NCI-H1436 (cell line): ENCODE data around the gene CR2.
"Not testable (repeated sequence)": the region's sequence is repeated elsewhere in the genome, so short reads cannot be mapped to it uniquely, and the experiment has no call there.

Experiments used
- DNase-seq: peaks from one replicate; lab custom pipeline; 2025; lab: John Stamatoyannopoulos, UW

CR2 gene

DNA sequence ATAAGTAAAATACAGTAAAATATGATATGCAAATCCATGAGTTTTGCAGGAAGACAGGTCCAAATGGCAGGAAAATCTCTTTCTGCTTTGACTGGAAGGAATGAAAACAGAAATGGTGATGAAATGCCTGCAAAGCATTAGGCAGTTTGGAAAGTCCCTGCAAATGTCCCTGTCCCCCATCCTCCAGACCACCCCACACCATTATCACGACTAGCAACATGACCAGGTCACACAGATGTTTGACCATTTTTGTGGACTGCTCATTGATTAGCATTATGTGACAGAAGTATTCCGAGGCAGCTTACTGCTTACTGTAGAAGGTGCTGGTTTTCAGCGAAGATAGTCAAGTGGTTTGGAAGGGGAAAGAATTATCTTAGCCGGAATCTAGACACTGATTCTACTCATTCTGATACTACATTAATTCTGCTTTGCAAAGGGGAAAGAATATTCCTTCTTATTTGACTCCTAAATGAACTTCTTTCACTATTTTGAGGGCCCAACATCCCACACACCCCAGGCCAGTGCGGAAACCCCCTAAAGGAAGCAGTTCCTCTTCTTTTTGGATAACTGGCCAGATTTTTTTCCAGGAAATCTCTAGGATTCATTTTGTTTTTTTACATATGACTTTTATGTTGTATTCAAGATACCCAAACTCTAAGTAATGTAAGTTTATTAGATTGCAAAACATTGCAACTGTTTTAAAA, 9.5 kb upstream of the CR2 start:
- DNase-seq, result no peak

- DNase-seq, result no peak
Observed at GRCh38 chr1:207453710-207454045, 450 bp upstream of the CR2 start.

DNA sequence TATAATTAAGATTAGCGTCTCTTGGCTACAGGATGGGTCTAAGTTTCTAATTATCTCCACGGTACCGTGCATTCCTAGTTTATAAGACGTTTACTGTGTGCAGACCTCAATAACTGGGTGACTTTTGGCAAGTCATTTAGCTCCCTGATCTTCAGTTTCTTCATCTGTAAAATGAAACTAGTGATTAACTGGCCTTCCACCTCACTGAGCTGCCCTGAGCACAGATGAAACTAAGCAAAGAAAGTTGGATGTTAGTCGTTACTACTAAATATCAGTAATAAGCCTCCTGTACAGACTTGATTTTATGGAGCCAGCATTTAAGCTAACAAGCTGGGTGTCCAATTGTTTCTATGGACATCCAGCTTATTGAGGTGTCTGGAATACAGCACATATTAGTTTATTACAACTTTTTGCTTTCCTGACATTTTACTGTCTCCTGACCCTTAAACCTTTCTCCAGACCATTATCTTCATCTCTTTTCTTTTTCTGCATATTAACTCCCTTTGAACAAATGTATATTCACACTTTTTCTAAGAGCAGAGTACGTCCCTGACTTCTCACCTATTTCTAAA, 1.1 kb downstream of the CR2 start:
- no peak for DNase-seq

DNA sequence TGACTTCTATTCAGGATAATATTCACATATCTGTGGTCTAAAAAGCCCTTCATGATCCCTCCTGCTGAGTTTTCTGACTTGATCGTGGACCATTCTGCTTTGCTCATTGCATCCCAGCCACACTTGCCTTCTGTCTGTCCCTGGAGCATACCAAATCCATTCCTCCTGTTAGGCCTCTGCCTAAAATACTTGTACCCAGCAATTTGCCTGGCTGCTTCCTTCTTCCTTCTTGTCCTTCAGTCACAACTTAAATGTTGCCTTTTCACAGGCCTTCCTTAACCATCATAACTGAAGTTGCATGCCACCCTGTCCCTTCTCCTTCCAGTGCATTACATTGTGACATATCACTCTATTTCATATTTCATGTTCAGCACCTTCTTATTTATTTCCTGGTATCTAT, 4.3 kb downstream of the CR2 start:
- no peak for DNase-seq

DNA sequence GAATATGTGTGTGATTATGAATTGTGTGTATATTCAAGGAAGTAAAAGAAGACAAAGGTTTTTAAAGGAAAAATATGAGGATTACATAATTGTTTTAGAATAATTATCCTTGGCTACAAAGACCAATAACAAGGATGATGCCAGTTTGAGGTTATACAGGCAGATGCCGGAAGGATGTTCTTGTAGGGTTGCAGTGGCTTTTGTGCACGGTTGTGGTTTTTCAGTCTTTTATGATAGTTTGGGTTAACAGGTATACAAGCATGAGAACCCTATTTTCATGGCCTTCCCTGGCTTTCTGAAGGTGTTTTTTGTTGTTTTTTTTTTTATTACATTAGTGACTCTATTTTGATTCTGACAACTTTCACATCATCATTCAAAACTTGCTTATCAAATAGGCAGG, 4.9 kb downstream of the CR2 start:
- no peak for DNase-seq

GRCh38 chr1:207461649-207462048, 7.5 kb downstream of the CR2 start:
- no peak for DNase-seq

- no peak for DNase-seq
Observed at GRCh38 chr1:207462535-207462934, 8.4 kb downstream of the CR2 start.

- no peak for DNase-seq
Observed at GRCh38 chr1:207463021-207463420, 8.9 kb downstream of the CR2 start.

GRCh38 chr1:207463571-207463970, 9.4 kb downstream of the CR2 start:
- DNase-seq, result no peak

- DNase-seq, result no peak
Observed at GRCh38 chr1:207470927-207471326, 16.8 kb downstream of the CR2 start.

DNA sequence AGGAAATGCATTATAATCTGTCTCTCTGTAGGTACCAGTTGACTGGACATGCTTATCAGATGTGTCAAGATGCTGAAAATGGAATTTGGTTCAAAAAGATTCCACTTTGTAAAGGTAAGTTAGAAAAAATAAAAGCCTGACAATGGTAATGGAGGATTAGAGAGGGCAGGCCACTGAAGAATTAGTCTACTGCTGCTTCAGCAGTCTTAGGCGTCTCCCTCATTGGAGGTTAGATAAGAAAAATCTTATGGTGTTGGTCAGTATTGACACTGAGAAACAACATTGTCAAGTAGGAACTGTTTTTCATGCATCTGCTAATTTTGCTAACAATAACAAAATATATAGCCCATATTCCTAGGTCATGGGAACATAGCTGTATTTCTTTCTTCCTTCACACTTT, 20.1 kb downstream of the CR2 start:
- no peak for DNase-seq

DNA sequence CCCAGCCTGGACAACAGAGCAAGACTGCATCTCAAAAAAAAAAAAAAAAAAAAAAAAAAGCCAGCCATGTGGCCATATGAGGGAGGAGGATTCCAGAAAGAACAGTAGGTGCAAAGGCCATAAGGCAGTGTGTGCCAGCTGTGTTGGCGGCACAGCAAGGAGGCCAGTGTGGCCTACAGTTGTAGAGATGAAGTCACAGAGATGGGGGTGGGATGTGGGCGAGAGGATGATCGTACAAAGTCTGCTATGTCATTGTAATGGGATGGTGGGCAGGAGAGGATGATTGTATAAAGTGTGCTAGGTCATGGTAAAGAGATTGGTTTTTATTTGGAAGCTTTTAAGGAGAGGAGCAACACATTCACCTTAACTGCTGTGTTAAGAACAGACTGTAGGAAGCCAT, 32.1 kb downstream of the CR2 start:
- no peak for DNase-seq

DNA sequence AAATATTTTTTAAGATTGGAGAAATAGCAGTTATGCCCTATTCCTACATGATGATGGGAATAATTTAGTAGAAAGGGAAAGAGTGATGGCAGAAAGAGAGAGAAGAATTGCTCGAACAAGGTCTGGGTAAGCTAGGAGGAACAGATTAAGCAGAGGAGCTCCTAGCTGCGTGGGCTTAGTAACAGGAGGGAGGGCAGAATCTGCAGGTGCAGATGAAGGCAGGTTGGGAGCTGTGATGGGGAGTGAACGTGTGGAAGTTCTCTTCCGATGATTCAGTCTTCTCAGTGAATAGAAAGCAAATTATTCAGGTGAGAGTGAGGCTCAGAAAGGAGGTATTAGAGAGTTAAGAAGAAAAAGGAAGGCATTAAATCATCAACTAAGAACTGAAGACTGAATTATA, 33.5 kb downstream of the CR2 start:
- no peak for DNase-seq

DNA sequence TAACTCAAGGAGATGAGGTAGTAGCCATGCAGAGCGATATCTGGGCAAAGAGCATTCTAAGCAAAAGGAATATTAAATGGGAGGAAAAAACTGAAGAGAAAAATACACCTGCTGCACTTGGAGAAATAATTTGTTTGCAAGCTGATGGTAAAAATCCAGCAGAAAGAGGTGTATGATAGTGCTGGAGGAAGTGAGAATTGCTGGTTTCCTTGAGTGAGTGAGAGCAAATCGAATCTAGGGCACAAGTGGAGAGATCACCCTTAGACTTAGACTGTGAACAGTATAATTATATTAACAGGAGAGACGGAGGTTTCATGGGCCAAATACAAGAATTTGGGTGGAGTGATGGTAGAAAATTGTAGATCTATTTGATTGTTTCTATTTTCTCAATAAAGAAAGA, 39.1 kb downstream of the CR2 start:
- no peak for DNase-seq

DNA sequence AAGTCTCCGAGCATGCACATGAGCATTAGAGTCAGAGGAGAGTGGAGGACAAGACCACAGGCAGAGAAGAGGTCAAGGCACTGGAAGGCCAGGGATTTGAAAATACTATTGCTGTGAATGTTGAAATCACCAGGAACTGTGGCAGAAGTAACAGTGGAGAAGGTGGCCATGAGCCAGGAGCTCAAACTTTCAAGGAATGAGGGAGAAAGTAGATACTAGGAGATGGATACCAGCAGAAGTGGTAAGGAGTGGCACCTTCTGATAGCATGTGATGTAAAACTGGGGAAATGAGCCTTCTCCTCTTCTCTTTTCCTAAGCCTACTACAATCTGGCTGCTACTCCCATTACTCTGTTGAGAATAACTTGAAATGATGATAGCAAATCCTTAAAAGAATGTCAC, 40.0 kb downstream of the CR2 start:
- no peak for DNase-seq

DNA sequence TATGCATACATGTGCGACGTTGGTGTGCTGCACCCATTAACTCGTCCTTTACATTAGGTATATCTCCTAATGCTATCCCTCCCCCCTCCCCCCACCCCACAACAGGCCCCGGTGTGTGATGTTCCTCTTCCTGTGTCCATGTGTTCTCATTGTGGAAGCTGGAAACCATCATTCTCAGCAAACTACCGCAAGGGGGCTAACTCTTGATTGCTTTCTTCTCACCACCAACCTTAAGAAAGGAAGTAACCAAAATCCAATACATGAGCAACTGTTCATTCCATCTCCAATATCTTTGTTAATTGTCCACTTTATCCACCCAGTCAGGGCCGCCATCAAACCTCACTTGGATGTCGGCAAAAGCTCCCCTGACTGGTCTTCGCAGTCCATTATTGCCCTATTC, 41.2 kb downstream of the CR2 start:
- not testable (repeated sequence) for DNase-seq

DNA sequence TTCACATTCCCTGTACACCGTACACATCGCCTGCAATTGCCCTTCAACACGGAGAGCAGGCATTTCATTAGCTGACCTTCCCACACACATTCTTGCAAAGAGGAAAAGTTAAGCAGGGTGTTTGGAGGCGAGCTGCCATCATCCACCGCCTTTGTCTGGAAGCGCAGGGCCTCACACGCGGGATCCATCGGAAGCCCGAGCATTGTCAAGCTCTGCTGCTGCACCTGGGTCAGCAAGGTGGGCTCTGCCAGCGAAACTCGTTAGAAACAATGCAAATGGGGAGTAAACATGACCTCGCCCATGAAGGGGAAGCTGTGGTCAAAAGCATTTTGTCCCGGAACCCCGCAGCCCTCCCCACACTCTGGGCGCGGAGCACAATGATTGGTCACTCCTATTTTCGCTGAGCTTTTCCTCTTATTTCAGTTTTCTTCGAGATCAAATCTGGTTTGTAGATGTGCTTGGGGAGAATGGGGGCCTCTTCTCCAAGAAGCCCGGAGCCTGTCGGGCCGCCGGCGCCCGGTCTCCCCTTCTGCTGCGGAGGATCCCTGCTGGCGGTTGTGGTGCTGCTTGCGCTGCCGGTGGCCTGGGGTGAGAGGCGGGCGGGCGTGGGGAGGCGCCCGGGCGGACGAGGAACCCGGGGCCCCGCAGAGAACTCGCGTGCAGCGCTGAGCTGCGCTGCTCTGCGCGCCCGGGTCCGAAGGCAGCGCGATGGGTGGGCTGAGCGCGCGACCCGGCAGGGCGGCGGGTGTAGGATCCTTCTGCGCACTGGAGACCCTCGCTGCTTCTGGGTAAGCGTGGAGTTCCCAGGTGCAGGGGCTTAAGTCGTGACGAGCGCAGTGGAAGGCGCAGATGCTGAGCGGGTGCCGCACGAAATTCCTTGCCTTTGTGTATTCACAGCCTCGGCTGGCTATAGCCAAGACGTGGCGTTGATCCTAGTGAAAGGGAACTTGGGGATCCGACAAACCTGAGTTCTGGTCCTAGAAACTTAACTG, 42.0 kb downstream of the CR2 start, which contains the start of gene CR1:
Gene CR1, plus strand, starts transcription at position 357 of the 992 bp plus-strand sequence. Its CDS starts 111 bp downstream, at position 468.
- no peak for DNase-seq

DNA sequence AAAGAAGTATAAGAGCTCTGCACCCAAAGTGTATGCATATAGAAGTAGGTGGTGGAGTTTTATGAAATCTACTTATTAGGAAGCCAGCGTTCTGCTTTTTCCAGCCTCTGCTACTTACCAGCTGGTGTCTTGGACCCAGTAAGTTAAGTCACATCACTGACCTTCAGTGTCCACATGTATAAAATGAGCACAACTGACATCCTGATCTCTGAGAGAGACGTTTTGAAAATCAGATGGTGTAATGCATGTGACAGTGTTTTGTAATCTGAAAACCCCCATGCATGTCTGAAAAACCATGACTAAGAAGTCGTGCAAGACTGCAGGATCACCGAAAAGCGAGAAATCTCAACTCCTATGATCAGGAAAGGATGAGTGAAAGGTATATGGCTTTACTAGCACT, 43.8 kb downstream of the CR2 start:
- no peak for DNase-seq

GRCh38 chr1:207499573-207499972, 45.4 kb downstream of the CR2 start:
- DNase-seq, result peak; percentile 40

- DNase-seq, result no peak
Observed at GRCh38 chr1:207500306-207500705, 46.2 kb downstream of the CR2 start.

- no peak for DNase-seq
Observed at GRCh38 chr1:207501071-207501470, 46.9 kb downstream of the CR2 start.

GRCh38 chr1:207502726-207503125, 48.6 kb downstream of the CR2 start:
- DNase-seq, result no peak

DNA sequence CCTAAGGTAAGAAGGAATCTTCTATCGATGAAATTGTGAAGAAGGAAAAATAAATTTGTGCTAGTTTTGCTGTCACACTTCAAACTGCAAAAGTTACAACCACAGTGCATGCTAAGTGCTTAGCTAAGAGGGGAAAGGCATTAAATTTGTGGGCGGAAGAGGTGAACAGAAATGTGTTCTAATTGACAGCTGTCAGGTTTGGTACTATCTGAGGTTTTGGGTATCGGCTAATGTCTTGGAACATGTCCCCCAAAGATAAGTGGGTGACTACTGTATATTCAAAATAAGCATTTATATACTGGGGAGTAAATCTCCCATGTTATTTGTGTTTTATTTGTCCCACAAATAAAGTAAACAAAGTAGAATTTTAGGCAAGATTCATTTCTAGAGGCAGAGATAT, 49.8 kb downstream of the CR2 start:
- DNase-seq, result no peak
